ENCODE measurements around the gene SDHA. TPM values are rescaled to one million over a fixed set of nuclear protein-coding genes. Genes with fewer than 3 reads are reported as not detected.

Gene SDHA
- total and polyA plus RNA-seq, 2 experiments from 2014 or later = 71.5 to 99.2 TPM

DNA sequence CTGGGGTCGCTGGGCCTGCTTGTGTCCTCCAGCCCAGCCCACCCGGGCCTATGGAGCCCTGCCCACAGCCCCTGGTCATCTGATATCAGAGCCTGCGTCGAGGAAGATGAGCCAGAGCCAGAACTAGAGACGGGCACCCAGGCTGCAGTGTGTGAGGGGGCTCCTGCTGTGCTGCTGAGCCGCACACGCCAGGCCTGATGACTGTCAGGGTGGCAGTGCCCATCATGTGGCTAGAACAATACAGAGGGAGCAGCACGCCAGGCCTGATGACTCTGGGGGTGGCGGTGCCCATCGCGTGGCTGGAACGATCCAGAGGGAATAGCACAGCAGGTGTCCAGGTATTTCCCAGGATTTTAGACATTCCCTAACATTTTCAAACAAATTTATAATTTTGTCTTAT lies 36.0 kb upstream of the SDHA start:
- Histone ChIP-seq H3K9ac (no peak overlapping the region), H3K27ac (no peak overlapping the region), H3K9me3 (ENCODE audit: low read depth) (no peaks in the 10 kb centered on the region), H3K36me3 (ENCODE audit: low read depth) (no peaks in the 10 kb centered on the region), H3K4me3 (no peak overlapping the region), H3K27me3 (replicated peaks; ENCODE audit: insufficient read depth) (peaks cover 2% of the 10 kb centered on the region; the same call in 1 of the 2 replicates), H3K9me2 (ENCODE audit: insufficient read depth) (no peaks in the 10 kb centered on the region), H2AFZ (no peak overlapping the region), H3F3A (ENCODE audit: insufficient read depth) (no peaks in the 10 kb centered on the region), H3K4me2 (ENCODE audit: unreplicated experiment) (no peak overlapping the region), H4K20me1 (ENCODE audit: insufficient read depth) (no peaks in the 10 kb centered on the region), H3K4me1 (ENCODE audit: insufficient read depth) (peaks cover 4% of the 10 kb centered on the region; the same call in 1 of the 2 replicates), H3K79me2 (ENCODE audit: insufficient read depth) (no peaks in the 10 kb centered on the region)
- TF ChIP-seq EZH2 (IDR thresholded peaks at IDR 0.05; ENCODE audit: insufficient read depth, poor library complexity, severe bottlenecking) (no peak), EZH2phosphoT487 (IDR thresholded peaks at IDR 0.05; ENCODE audit: insufficient read depth, low read depth) (no peak)
- in situ Hi-C loops (cut with MboI) = no loop called here
- DNase-seq = no peak
- WGBS, 2 experiments (ENCODE audit: low coverage in 1 of 2, low lambda C conversion rate in 2 of 2, missing lambda C conversion rate in 2 of 2) = 83 to 88% methylated on average over 12 of the region's 12 CpGs

DNA sequence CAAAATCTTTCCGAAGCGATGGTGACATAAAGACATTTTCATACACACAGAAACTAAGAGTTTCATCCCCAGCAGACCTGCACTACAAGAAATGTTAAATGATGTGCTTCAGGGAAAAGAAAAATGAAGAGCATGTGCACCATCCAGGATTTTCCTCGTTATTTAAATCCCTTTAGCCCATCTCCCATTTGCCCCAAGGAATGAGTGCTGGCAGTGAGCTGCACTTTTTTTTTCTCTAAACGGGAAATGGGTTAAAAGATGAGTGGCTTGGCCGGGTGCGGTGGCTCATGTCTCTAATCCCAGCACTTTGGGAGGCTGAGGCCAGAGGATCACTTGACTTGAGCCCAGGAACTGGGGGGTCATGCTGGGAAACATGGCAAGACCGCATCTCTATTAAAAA lies 33.6 kb upstream of the SDHA start:
- Histone ChIP-seq H3K79me2 (ENCODE audit: insufficient read depth) (no peaks in the 10 kb centered on the region), H4K20me1 (ENCODE audit: insufficient read depth) (no peaks in the 10 kb centered on the region), H2AFZ (no peak overlapping the region), H3K9me2 (ENCODE audit: insufficient read depth) (no peaks in the 10 kb centered on the region), H3K9me3 (ENCODE audit: low read depth) (no peaks in the 10 kb centered on the region), H3K4me1 (ENCODE audit: insufficient read depth) (peaks cover 4% of the 10 kb centered on the region; the same call in 1 of the 2 replicates), H3K4me2 (ENCODE audit: unreplicated experiment) (no peak overlapping the region), H3K9ac (no peak overlapping the region), H3K27me3 (replicated peaks; ENCODE audit: insufficient read depth) (no peaks in the 10 kb centered on the region), H3K36me3 (ENCODE audit: low read depth) (no peaks in the 10 kb centered on the region), H3F3A (ENCODE audit: insufficient read depth) (no peaks in the 10 kb centered on the region), H3K27ac (no peak overlapping the region), H3K4me3 (no peak overlapping the region)
- no peak for DNase-seq
- WGBS, 2 experiments (ENCODE audit: low coverage in 1 of 2, low lambda C conversion rate in 2 of 2, missing lambda C conversion rate in 2 of 2) = 46 to 58% methylated on average over 7 of the region's 7 CpGs
- in situ Hi-C loops (cut with MboI) = no loop called here
- no peak for TF ChIP-seq EZH2 (IDR thresholded peaks at IDR 0.05; ENCODE audit: insufficient read depth, poor library complexity, severe bottlenecking)
- TF ChIP-seq EZH2phosphoT487 (IDR thresholded peaks at IDR 0.05; ENCODE audit: insufficient read depth, low read depth) = no peak

DNA sequence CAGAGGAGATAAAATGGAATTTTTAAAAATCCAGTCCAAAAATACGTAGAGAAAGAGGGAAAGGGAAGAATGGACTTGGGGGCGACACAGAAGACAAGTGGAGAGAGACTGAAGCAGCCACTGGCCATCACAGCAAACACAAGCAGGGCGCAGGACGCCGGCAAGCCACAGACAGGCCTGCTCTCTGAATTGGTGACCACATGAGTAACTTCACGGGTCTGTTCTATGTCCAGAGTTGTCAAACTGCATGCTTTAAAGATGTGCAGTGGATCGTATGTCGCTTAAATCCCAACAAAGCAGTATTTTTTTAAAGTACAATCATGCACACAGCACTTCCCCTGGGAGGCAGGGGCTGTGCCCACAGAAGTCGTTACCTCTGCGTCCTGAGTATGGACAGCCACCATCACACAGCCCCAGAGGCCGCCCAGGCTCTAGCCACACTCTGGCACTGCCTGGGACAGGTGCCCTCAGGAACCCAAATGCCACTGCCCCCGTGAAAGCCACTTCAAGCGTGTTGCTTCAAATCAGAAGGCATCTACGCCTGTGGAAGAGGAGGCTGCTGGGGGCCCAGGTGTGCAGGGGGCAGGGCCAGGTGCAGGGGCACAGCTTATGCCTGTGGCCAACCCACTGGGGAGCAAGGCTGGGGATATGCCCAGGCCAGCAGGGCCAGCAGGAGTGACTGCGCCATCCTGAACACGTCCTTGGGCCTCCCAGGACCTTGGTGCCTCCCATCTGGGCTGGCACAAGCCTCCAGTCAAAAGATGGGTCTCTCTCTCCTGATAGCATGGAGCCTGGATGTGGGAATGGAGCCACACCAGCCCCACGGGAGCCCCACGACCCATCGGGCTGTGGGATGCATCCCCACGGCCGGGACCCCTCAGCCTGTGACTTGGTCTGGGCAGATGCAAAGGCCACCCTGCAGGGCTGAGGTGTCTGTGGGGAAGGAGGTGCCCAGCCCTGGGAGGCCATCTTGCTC lies 32.7 kb upstream of the SDHA start:
- no peak overlapping the region for H3K4me2 ChIP-seq (ENCODE audit: unreplicated experiment)
- no peaks in the 10 kb centered on the region for H3K9me3 ChIP-seq (ENCODE audit: low read depth)
- no peaks in the 10 kb centered on the region for H4K20me1 ChIP-seq (ENCODE audit: insufficient read depth)
- H3F3A ChIP-seq (ENCODE audit: insufficient read depth) = no peaks in the 10 kb centered on the region
- TF ChIP-seq EZH2phosphoT487 (IDR thresholded peaks at IDR 0.05; ENCODE audit: insufficient read depth, low read depth) (no peak), EZH2 (IDR thresholded peaks at IDR 0.05; ENCODE audit: insufficient read depth, poor library complexity, severe bottlenecking) (no peak)
- H3K36me3 ChIP-seq (ENCODE audit: low read depth) = no peaks in the 10 kb centered on the region
- H3K79me2 ChIP-seq (ENCODE audit: insufficient read depth) = no peaks in the 10 kb centered on the region
- H3K27ac ChIP-seq = no peak overlapping the region
- H2AFZ ChIP-seq = no peak overlapping the region
- no peak for DNase-seq
- no peak overlapping the region for H3K9ac ChIP-seq
- no peak overlapping the region for H3K4me3 ChIP-seq
- WGBS, 2 experiments (ENCODE audit: low coverage in 1 of 2, low lambda C conversion rate in 2 of 2, missing lambda C conversion rate in 2 of 2) = 63 to 68% methylated on average over 21 of the region's 21 CpGs
- no peaks in the 10 kb centered on the region for H3K9me2 ChIP-seq (ENCODE audit: insufficient read depth)
- peaks cover 4% of the 10 kb centered on the region; the same call in 1 of the 2 replicates for H3K4me1 ChIP-seq (ENCODE audit: insufficient read depth)
- in situ Hi-C loops (cut with MboI) = no loop called here
- H3K27me3 ChIP-seq (replicated peaks; ENCODE audit: insufficient read depth) = no peaks in the 10 kb centered on the region

DNA sequence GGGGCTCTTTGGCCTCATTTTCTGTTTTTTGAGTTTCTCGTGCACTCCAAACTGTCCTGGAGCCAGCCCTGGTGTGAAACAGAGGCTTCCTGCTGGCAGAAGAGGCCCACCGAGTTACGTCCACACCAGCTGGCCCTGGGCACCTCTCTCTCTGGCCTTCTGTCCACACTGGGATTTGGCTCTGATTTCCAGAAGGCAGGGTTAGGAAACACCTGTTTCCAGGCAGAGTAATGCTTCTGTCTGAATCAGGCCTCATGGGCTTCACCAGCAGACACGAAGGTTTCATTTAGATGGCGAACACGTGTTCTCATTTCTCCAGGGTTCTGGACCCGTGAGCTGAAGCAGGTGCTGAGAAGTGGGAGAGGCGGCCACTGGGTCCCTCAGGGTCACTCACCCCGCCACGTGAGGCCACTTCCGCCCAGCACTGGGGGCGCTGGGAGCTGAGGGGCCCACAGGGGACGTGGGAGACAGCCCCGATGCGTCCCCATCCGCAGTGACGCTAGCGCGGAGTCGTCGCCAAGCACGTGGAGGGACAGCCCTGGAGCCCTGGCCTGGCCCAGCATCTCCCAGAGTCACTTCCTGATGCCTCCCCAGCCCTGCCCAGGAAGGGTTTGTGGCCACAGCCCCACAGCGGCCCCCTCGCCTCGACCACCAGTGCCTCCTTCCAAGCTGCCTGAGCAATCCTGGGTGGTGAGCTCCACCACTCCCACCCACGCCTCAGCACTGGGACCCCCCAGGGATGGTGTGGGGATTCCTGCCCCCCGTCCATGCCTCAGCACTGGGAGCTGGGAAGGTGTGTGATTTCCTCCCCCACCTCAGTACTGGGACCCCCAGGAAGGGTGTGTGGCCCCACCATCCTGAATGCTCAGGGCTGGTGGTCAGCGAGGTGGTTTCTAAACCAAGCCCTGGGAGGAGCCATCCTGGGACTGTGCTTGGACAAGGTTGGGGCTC lies 31.8 kb upstream of the SDHA start:
- Histone ChIP-seq H3K4me1 (ENCODE audit: insufficient read depth) (peaks cover 4% of the 10 kb centered on the region; the same call in 1 of the 2 replicates), H3F3A (ENCODE audit: insufficient read depth) (no peaks in the 10 kb centered on the region), H3K9me3 (ENCODE audit: low read depth) (no peaks in the 10 kb centered on the region), H3K79me2 (ENCODE audit: insufficient read depth) (no peaks in the 10 kb centered on the region), H4K20me1 (ENCODE audit: insufficient read depth) (no peaks in the 10 kb centered on the region), H3K27ac (no peak overlapping the region), H3K4me3 (no peak overlapping the region), H3K36me3 (ENCODE audit: low read depth) (no peaks in the 10 kb centered on the region), H3K27me3 (replicated peaks; ENCODE audit: insufficient read depth) (no peaks in the 10 kb centered on the region; the same call in 1 of the 2 replicates), H2AFZ (no peak overlapping the region), H3K9ac (no peak overlapping the region), H3K4me2 (ENCODE audit: unreplicated experiment) (no peak overlapping the region), H3K9me2 (ENCODE audit: insufficient read depth) (no peaks in the 10 kb centered on the region)
- 74 to 80% methylated on average over 19 to 28 of the region's 28 CpGs for WGBS, 2 experiments (ENCODE audit: low coverage in 1 of 2, low lambda C conversion rate in 2 of 2, missing lambda C conversion rate in 2 of 2)
- no peak for DNase-seq
- in situ Hi-C loops (cut with MboI) = no loop called here
- no peak for TF ChIP-seq EZH2phosphoT487 (IDR thresholded peaks at IDR 0.05; ENCODE audit: insufficient read depth, low read depth)
- TF ChIP-seq EZH2 (IDR thresholded peaks at IDR 0.05; ENCODE audit: insufficient read depth, poor library complexity, severe bottlenecking) = no peak
